Endothelial cell of umbilical vein (primary cell): Measurements from ENCODE around the gene MEF2C.
"Not testable (repeated sequence)": the region's sequence is repeated elsewhere in the genome, so short reads cannot be mapped to it uniquely, and the experiment has no call there.

Source experiments
- EZH2 ChIP-seq: IDR thresholded peaks from 2 replicates; pipeline ENCODE4 v1.6.1; 2012; ENCODE audit warnings: borderline replicate concordance, low read depth, mild to moderate bottlenecking, moderate library complexity, low read length, inconsistent platforms; ENCODE audit not compliant: severe bottlenecking
- JUN ChIP-seq: IDR thresholded peaks from 2 replicates; pipeline ENCODE4 v1.6.1; 2011; ENCODE audit warnings: borderline replicate concordance, low read depth; ENCODE audit not compliant: insufficient read length, insufficient read depth
- MYC ChIP-seq: IDR thresholded peaks from one replicate; pipeline ENCODE4 v1.6.1; 2011; ENCODE audit warnings: mild to moderate bottlenecking, low read depth, low read length
- POLR2A ChIP-seq: IDR thresholded peaks from 2 replicates; pipeline ENCODE4 v1.6.1; 2012; ENCODE audit warnings: low read depth, mild to moderate bottlenecking, control low read depth, low read length
- POLR2AphosphoS5 ChIP-seq: IDR thresholded peaks from 2 replicates; pipeline ENCODE4 v1.6.1; 2012; ENCODE audit warnings: low read depth, mild to moderate bottlenecking, control low read depth, low read length, moderate library complexity; ENCODE audit not compliant: insufficient read depth
- TF ChIP-seq, protein P1 (sequence below), 2 donors: IDR thresholded peaks; 1 replicate in 1 of 2; 2 replicates in 1 of 2; pipeline ENCODE4 v1.5.1; 2011; ENCODE audit warnings: low read length in 2 of 2, mild to moderate bottlenecking in 2 of 2, moderate library complexity in 2 of 2, control low read depth in 1 of 2, inconsistent platforms in 1 of 2, low read depth in 1 of 2; ENCODE audit not compliant: insufficient read depth in 1 of 2; ENCODE audit errors: extremely low read depth in 1 of 2
- TF ChIP-seq, protein P2 (sequence below): IDR thresholded peaks from 2 replicates; pipeline ENCODE4 v1.6.1; 2011; ENCODE audit not compliant: insufficient read depth, insufficient read length

DNA sequence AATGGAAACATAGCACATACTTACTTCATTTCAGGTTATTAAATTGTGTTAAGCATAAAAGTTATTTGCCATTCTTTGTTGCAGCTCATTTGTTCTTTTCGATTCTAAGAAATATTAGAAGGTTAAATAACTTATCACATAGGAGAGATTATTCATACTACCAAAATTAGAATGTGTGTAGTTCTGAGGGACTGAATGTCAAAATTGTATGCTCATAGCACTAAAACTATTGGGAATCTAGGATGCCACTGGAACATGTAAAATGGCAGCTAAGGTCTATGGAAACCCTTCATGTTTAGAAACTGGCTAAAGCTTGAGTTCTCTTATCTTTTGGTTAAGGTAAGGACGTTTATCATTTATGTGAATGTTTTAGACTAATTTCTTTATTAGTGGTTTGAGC is 21.5 kb upstream of the MEF2C start:
- TF ChIP-seq, protein P1, sequence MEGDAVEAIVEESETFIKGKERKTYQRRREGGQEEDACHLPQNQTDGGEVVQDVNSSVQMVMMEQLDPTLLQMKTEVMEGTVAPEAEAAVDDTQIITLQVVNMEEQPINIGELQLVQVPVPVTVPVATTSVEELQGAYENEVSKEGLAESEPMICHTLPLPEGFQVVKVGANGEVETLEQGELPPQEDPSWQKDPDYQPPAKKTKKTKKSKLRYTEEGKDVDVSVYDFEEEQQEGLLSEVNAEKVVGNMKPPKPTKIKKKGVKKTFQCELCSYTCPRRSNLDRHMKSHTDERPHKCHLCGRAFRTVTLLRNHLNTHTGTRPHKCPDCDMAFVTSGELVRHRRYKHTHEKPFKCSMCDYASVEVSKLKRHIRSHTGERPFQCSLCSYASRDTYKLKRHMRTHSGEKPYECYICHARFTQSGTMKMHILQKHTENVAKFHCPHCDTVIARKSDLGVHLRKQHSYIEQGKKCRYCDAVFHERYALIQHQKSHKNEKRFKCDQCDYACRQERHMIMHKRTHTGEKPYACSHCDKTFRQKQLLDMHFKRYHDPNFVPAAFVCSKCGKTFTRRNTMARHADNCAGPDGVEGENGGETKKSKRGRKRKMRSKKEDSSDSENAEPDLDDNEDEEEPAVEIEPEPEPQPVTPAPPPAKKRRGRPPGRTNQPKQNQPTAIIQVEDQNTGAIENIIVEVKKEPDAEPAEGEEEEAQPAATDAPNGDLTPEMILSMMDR (IDR thresholded peaks at IDR 0.05; ENCODE audit: extremely low read depth in 1 of 2, insufficient read depth in 1 of 2, low read depth in 1 of 2, low read length in 2 of 2): not testable (repeated sequence)
- TF ChIP-seq EZH2, POLR2AphosphoS5, POLR2A, MYC, JUN: not testable (repeated sequence)
- TF ChIP-seq, protein P2, sequence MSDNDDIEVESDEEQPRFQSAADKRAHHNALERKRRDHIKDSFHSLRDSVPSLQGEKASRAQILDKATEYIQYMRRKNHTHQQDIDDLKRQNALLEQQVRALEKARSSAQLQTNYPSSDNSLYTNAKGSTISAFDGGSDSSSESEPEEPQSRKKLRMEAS: not testable (repeated sequence)
